Activated CD4-positive, alpha-beta T cell treated with anti-CD3 and anti-CD28 coated beads, Interleukin-2, amount 50 U/mL, for 4 hours (primary cell): ENCODE measurements around the gene ERGIC2.
"Not testable (repeated sequence)": the region's sequence is repeated elsewhere in the genome, so short reads cannot be mapped to it uniquely, and the experiment has no call there.

Experiments
- DNase-seq, 2 experiments: peaks; one replicate each; pipeline ENCODE4 v3.0.0-alpha.2; 2020

The ERGIC2 gene

DNA sequence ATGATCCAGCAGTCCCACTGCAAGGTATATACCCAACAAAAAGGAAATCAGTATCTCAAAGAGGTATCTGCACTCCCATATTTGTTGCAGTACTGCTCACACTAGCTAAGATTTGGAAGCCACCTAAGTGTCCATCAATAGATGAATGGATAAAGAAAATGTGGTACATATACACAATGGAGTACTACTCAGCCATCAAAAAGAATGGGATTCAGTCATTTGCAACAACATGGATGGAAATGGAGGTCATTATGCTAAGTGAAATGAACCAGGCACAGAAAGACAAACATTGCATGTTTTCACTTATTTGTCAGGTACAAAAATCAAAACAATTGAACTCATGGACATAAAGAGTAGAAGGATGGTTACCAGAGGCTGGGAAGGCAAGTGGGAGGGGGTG lies 90.5 kb downstream of the ERGIC2 start:
- not testable (repeated sequence) for DNase-seq

DNA sequence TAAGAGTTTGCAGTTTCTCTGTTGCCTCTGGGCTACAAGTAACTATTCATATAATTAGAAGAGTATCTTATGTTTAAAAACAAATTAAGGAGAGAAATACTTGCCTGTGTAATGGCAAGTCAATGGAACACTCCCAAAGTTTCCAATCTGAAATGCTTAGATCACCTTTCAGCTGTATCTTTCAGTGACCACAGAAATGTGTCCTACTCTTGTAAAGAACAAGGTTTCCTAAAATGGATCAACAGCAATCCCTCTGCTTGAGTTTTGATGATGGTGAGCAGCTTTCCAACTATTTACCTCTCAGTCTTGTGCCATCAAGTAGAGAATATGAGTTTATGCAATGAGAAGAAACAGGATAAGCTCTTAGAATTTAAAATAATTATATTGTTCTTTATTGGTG lies 92.9 kb downstream of the ERGIC2 start:
- DNase-seq = no peak

- no peak for DNase-seq
Measured at GRCh38 chr12:29287622-29288021, 93.3 kb downstream of the ERGIC2 start.
